EL (cell line): ENCODE results near the gene NTRK1.
A peak's percentile ranks its signal among the peaks of the same experiment; 100 is the strongest.

Source experiments
- DNase-seq: peaks from one replicate; pipeline ENCODE4 v3.0.0-alpha.2; 2016

NTRK1 gene

DNA sequence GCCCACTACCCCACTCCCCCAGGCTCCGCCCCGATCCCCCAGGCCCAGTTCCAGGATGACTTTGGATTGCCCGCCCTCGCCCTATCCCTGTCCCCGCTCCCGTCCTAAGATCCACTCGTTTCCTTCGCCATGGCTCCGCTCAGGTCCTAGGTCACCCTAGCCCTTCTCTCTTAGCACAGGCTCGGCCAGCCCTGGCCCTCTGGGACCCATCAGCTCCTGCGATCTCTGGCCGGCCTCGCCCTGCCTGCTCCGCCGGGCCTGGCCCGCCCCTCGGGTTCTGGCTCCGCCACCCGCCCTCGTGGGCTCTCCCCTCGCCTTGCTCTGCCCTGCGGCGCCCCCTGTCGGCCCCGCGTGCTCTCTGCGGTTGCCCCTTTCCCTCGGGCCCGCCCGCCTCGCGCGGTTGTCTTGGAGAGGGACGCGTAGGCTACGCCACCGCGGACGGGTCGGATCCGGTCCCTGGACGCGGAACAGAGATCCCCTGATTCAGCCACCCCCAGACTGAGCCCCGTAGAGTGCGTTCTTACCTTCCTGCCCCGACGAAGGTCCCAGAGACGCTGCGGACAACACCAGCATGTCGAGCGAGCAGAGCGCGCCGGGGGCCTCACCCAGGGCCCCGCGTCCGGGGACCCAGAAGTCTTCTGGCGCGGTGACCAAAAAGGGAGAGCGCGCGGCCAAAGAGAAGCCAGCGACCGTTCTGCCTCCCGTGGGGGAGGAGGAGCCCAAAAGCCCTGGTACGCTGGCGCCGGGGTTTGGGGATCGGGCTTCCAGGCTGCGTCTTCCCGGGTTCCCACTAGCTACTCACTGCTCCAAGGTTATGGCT is 59.8 kb downstream of the NTRK1 start, which contains the start of gene LRRC71:
TSS of gene LRRC71 (plus strand) at position 400 of the 820 bp plus-strand sequence. CDS start at position 572, 172 bp downstream.
- peak; percentile 78 for DNase-seq

DNA sequence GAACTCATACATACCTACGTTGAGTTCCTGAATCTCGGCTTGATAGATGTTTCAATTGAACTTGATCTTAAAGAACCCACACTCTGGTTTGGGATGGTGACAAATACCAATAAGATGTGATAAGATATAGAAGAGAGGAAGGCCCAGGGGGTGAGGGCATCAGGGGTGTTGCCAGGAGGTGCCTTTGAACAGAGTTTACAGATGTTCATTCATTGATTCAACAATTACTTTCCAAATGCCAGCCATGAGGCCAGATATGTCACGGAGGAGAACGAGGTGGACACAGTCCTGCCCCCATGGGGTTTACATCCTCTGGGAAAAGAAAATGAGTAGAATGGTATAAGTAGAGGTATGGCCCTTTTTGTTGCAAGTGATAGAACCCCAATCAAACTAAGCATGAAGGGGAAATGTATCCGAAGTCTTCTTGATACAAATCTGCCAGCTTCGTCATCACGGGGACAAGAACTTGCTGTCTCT is 60.4 kb downstream of the NTRK1 start:
- DNase-seq: no peak

DNA sequence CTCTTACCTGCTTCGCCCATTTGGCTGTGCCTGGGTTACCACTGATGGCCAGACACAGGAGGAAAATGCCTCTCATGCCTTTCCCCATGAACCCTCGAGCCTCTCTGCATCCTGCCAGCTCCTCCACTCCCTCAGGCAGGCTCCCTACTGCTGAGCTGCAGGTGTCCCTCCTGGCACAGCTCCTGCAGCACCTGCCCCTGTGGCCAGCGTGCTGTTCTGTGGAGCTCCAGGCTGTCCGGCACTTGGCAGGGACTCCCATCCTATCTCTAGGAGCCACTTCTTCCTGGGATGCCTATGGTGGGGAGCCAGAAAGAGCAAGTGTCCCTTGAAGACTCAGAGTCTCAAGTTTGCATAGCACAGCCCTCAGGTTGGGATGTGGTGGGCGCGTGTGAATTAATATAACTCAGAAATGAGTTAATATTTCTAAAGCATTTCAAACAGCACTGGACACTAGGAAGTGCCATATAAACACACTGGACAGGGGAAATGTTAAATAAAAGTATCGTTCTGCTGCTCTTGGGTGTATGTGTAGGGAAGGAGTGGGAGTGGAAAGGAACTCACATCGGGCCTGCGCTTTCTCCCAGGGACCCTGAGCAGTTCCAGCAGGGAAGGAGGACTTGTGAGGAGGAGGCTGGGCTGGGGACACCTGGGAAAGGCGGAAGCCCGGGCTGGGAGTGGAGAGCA is 62.5 kb downstream of the NTRK1 start:
- no peak for DNase-seq

DNA sequence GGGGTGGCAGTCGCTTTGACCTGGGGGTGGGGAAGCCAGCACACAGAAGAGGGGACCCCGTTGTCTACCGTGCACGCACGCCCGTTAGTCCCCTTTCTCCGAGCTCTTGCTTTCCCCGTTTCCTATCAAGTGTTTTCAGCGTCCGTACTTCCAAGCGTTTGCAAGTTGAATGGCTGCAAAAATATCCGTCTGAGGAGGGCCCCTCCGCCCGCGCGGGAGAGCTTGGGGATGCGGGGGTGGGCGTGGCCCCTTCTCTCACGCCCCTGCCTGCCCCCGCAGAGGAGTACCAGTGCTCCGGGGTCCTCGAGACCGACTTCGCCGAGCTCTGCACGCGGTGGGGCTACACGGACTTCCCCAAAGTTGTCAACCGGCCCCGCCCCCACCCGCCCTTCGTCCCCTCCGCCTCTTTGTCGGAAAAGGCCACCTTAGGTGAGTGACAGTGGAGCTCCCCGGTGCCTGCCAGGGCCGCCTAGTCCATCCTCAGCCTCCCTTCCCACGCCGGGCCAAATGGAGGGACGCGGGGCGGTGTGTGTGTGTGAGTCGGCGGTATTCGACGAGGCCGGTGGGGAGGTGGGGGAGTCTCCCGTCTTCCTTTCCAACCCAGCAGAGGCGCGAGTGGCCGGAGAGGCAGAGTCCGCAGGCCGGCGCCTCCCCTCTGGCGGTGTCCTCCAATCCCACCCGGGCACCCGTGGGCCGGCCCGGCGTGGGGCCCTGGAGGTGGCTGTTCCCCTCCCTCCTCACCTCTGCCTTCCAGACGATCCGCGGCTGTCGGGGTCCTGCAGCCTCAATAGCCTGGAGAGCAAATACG is 63.2 kb downstream of the NTRK1 start:
- DNase-seq: no peak

DNA sequence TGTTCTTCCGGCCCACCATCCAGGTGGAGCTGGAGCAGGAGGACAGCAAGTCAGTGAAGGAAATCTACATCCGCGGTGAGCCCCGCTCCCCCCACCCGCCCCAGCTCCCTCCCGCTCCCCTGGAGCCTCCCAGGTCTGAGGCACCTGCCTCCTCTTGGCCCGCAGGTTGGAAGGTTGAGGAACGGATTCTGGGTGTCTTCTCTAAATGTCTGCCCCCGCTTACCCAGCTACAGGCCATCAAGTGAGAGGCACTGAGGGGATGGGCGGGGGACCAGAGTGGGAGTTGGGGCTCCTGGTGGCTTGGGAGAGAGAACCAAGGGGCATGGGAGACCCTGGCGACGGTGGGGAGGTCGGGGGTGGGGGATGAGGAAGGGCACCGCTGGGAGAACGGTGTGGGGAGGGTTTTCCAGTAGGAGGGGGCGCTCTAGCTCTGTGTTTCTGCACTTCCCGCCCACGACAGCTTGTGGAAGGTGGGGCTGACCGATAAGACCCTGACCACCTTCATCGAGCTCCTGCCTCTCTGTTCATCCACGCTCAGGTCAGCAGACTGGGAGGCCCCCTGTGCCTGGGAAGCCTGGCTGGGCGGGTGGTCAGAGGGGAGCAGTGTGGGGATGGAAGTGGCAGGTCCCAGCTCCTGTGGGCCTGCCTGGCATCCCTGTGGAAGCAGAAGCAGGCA is 64.0 kb downstream of the NTRK1 start:
- no peak for DNase-seq

DNA sequence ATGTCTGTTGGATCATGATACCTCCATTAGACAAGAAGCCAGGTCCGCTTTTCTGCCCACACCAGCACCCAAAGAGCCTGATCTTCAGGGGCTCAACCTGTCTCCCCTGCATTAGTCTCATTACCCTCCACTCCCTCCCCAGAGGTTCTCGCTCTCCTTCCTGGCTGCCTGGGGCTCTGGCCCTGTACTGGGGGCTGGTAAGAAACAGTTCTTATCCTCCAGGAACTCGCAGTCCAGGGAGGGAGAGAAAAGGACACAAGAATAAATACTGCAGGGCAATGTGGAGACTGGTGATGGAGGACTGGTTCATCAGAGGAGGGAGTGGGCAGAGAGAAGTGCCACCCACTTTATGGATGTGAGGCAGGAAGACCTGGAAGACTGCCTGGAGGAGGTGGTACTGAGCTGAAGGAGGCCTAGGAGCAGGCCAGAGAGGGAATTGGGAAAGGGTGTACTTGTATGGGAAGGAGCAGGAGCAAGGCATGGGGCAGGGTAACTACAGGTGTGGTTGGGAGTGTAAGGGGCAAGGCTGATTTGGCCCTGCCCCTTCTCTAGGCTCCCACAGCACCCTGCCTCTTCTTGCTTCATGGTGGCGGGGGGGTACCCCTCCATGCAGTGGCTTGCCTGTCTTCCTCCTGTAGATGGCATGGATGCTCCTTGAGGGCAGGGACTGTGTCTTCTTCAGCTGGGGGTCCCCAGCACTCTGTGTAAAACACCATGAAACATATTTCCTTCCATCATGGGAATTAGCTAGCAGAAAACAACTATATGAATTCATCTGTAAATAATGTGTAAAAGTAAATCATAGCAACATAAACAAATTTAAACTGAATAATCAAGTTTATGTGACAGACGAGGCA is 64.7 kb downstream of the NTRK1 start:
- no peak for DNase-seq

DNA sequence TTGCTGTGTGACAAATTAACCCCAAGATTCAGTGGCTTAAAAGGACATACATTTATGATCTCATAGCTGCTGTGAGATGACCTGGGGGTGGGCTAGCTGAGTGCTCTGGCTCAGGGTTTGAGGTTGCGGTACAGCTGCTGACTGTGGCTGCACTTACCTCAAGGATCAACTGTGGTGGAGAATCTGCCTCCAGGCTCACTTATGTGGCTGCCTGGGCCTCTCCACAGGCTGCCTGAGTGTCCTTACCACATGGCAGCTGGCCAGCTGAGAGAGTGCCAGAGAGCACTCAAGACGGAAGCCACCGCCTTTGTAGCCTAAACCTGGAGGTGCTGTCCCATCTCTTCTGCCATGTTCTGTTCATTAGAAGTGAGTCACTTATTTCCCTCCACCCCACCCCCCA is 65.5 kb downstream of the NTRK1 start:
- peak; percentile 91 for DNase-seq

DNA sequence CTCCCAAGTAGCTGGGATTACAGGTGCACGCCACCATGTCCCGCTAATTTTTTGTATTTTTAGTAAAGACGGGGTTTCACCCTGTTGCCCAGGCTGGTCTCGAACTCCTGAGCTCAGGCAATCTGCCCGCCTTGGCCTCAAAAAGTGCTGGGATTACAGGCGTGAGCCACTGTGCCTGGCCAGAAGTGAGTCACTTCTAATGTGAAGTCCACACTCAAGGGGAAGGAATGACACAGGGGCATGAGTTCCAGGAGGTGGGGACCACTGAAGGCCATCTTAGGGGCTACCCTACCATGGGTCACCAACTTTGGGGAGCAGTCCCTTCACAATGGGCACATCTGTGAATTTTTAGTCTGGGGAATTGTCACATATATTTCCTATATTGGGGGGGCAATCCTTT is 66.0 kb downstream of the NTRK1 start:
- DNase-seq: peak; percentile 38

DNA sequence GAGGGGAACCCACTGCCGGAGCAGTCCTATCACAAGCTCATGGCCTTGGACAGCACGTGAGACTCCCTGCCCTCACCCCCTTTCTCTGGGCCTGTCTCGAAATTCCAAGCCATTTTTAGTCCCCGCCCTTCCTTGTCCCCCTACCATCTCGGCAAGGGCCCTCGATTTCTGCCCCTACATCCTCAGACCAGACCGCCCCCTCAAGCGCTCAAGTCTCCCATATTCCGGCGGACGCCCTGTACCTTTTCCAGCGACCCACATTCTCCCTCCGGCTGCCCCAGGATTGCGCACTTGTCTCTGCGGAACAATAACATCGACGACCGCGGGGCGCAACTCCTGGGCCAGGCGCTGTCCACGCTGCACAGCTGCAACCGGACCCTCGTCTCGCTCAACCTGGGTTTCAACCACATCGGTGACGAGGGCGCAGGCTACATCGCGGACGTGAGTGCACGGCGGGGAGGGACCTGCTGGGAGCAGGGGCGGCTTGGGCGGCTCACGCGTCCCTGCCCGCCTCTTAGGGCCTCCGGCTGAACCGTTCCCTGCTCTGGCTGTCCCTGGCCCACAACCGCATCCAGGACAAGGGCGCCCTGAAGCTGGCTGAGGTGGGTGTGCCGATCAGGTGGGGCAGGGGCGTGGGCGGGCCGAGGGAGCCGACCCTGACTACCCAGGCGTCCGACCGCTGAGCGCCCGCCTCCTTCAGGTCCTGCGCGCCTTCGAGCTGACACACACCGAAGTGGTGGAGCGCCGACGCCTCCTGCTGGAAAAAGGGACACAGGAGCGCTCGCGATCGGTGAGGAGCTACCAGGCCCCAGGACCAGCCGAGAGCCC is 66.8 kb downstream of the NTRK1 start:
- peak; percentile 78 for DNase-seq

DNA sequence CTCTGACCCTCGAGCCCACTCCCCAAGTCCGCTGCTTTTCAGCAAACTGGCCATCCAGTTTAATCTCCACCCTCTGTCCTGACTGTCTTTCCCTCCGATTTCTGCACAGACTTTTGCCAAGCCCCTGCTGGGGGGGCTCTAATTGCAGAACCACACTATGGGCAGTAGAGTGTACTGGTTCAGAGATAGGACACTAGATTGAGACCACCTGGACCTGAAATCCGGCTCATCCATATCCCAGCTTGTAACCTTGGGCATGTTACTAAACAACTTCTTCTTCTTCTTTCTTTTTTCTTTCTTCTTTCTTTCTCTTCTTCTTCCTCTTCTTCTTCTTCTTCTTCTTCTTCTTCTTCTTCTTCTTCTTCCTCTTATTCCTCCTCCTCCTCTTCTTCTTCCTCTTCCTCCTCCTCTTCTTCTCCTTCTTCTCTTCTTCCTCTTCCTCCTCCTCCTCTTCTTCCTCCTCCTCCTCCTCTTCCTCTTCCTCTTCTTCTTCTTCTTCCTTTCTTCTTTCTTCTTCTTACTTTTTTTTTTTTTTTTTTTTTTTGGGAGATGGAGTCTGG is 67.5 kb downstream of the NTRK1 start:
- no peak for DNase-seq

DNA sequence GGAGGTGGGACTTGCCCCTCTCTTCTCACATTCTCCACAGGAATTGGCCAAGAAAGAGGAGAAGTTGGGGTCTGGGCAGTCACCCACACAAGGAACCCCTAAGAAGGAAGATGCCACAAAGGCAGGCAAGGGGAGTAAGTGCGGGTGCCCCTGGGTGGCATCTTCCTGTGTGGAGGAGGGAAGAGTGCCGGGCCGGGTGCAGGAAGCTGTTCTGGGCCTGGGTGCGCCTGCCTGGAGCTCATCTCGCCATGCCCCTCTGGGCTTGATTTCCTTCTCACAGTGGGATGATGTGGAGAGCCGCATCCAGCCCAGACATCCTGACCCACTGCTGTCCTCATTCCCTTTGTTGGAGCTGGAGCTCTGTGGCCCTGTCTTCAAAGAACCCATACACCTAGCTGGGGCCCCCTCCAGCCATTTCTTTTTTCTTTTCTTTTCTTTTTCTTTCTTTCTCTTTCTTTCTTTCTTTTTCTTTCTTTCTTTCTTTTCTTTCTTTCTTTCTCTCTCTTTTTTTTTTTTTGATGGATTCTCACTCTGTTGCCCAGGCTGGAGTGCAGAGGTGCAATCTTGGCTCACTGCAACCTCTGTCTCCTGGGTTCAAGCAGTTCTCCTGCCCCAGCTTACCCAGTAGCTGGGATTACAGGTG is 69.1 kb downstream of the NTRK1 start:
- no peak for DNase-seq

DNA sequence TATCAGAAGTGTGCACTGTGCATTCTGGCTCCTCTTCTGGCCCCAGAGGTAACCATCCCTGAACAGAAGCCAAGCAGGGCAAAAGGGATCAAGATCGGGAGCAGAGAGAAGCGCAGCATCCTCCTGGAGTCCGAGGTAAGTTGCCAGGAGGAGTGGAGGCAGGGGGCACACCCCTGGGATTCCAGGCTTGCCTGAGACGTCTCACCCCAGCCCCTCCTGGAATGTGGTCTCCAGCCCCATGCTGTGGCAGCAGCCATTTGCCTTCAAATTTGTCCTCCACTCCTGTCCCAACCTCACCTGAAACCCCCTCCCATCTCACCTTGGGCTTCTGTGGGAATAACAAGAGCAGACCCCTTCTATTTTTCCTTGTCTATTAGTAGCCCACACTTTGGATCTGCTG is 69.8 kb downstream of the NTRK1 start:
- no peak for DNase-seq
